Small intestine (tissue), 7 donors: ENCODE measurements around the gene SP140. TPM values are rescaled to one million over a fixed set of nuclear protein-coding genes. Genes with fewer than 3 reads are reported as not detected.

Experiments used
- DNase-seq, 2 donors: peaks; one replicate each; pipeline versions ENCODE4 v3.0.0 to v3.0.0-alpha.2; 2013
- FAIRE-seq: peaks from 2 replicates; lab custom pipeline; 2012; peaks lifted over from hg19 to GRCh38; lab: Jason Lieb, UNC
- H3K27ac ChIP-seq, 3 donors: one replicate each; pipeline ENCODE4 v1.5.1; 2013; ENCODE audit warnings: low read length in 2 of 3, mild to moderate bottlenecking in 2 of 3, control low read depth in 1 of 3, inconsistent platforms in 1 of 3, low read depth in 1 of 3, moderate library complexity in 1 of 3
- H3K27me3 ChIP-seq, 3 donors: one replicate each; pipeline ENCODE4 v1.6.1; 2013; ENCODE audit warnings: low read length in 3 of 3, inconsistent platforms in 1 of 3; ENCODE audit not compliant: control insufficient read depth in 3 of 3, insufficient read depth in 3 of 3
- H3K36me3 ChIP-seq, 3 donors: one replicate each; pipeline ENCODE4 v1.6.1; 2013; ENCODE audit warnings: low read length in 3 of 3, inconsistent platforms in 1 of 3, low read depth in 1 of 3, mild to moderate bottlenecking in 1 of 3, moderate library complexity in 1 of 3; ENCODE audit not compliant: control insufficient read depth in 3 of 3, insufficient read depth in 2 of 3
- H3K4me1 ChIP-seq, 3 donors: one replicate each; pipeline ENCODE4 v1.6.1; 2013; ENCODE audit warnings: low read length in 2 of 3, inconsistent platforms in 1 of 3, low read depth in 1 of 3, mild to moderate bottlenecking in 1 of 3, moderate library complexity in 1 of 3; ENCODE audit not compliant: control insufficient read depth in 3 of 3, insufficient read depth in 2 of 3
- H3K4me3 ChIP-seq, 3 donors: one replicate each; pipeline ENCODE4 v1.5.1; 2013; ENCODE audit warnings: low read length in 3 of 3, control low read depth in 1 of 3, inconsistent platforms in 1 of 3, low read depth in 1 of 3, mild to moderate bottlenecking in 1 of 3, moderate library complexity in 1 of 3
- H3K9me3 ChIP-seq, 2 donors: one replicate each; pipeline ENCODE4 v1.6.1; 2013; ENCODE audit warnings: low read depth in 1 of 2, low read length in 1 of 2; ENCODE audit not compliant: control insufficient read depth in 2 of 2, insufficient read depth in 1 of 2
- WGBS, 3 donors: extraction: QIAGEN DNeasy Blood & Tissue Kit; methylation state at CpG; one replicate each; pipeline ENCODE4 v1.1.7; 2013; 5-methylcytosine and 5-hydroxymethylcytosine counted together
- polyA plus RNA-seq, 4 donors: library from polyadenylated mRNA; stranded (reverse) in 3 of 4; unstranded in 1 of 4; fragments of 200-250 nt in 3 of 4; fragments of 120-200 nt in 1 of 4; gene quantifications; one replicate each; pipeline versions ENCODE4 v1.2.1 to v1.2.3, GENCODE V29; 2013
- donor health status: healthy with polysubstance abuse.
- donor health status: control.
- donor health status: control.
- donor health status: Bipolar disorder and iron deficiency.
- donor health status: healthy.

SP140 gene
- polyA plus RNA-seq, 4 donors, result 1.5 to 3.0 (median 1.5) TPM; not detected in 1

DNA sequence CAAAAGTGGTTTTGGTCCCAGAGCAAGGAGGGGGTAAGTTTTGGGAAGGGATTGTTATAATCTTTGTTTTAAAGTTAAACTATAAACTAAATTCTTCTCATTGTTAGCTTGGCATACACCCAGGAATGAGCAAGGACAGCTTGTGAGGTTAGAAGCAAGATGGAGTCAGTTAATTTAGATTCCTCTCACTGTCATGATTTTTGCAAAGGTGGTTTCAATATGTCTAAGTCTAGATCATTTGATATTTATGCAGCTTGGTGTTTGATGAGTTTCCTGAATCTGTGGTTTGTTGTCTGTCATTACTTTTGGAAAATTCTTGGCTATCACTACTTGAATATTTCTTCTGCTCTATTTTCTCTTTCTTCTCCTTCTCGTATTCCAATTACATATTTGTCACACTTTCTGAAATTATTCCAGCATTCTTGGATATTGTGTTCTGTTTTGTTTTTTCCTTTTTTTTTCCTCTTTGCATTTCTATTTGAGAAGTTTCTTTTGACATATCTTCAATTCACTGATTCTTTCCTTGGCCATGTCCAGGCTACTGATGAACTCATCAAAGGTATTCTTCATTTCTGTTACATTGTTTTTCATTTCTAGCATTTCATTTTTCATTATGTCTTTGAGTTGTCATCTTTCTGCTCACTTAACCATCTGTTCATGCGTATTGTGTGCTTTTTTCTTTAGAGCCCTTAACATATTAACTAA lies 5.1 kb downstream of the SP140 start:
- Histone ChIP-seq H3K36me3 (no peaks in the 10 kb centered on the region), H3K9me3 (peaks cover 0 to 9% of the 10 kb centered on the region in 2 donors), H3K4me3 (no peak overlapping the region), H3K27me3 (no peaks in the 10 kb centered on the region), H3K4me1 (no peaks in the 10 kb centered on the region), H3K27ac (no peak overlapping the region)
- FAIRE-seq (no peak), DNase-seq (no peak)
- WGBS, 3 donors, result 81 to 88% (median 86%) methylated on average over 2 of the region's 2 CpGs

- FAIRE-seq, result no peak
- Histone ChIP-seq H3K4me1 (no peaks in the 10 kb centered on the region), H3K36me3 (no peaks in the 10 kb centered on the region), H3K27ac (no peak overlapping the region), H3K27me3 (no peaks in the 10 kb centered on the region), H3K4me3 (no peak overlapping the region), H3K9me3 (peaks cover 0 to 9% of the 10 kb centered on the region in 2 donors)
- 54 to 70% (median 66%) methylated on average over 3 of the region's 3 CpGs for WGBS, 3 donors
- DNase-seq, result no peak
These were observed 5.7 kb downstream of the SP140 start for GRCh38 chr2:230231251-230231650.

DNA sequence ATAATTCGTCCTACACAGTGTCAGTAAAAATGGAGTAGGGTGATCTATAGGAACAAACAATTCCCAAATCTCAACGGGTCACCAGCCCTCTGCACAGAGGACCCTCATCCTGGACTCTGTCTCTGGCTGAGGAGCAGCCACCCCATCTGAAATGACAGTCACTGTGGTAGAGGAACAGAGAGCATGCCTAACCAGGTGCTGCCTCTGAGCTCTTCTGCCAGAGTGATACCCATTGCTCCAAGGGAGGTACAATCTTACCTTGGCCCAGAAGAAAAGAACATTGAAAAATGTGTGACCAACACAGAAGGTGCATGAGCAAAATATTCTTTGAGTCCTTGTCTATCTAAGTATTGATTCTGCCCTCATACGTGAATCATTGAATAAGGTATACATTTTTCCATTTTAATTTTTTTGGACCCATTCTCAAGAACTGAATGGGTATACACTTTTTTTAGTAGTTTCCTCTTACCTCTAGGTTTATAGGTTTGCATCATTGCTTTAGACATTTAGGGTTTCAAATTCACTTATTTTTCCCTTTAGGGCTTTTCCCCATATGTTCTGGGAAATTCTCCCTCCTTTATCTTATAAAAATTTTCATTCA lies 8.7 kb downstream of the SP140 start:
- DNase-seq (no peak), FAIRE-seq (no peak)
- Histone ChIP-seq H3K9me3 (peaks cover 0 to 9% of the 10 kb centered on the region in 2 donors), H3K4me1 (no peaks in the 10 kb centered on the region), H3K27ac (no peak overlapping the region), H3K36me3 (peaks cover 0 to 2% (median 0%) of the 10 kb centered on the region in 3 donors), H3K4me3 (no peak overlapping the region), H3K27me3 (no peaks in the 10 kb centered on the region)
- WGBS, 3 donors, result 65 to 82% (median 75%) methylated on average over 3 of the region's 3 CpGs

GRCh38 chr2:230234845-230235244 lies 9.3 kb downstream of the SP140 start:
- H3K27ac ChIP-seq, result no peak overlapping the region
- peaks cover 0 to 9% of the 10 kb centered on the region in 2 donors for H3K9me3 ChIP-seq
- no peaks in the 10 kb centered on the region for H3K27me3 ChIP-seq
- H3K4me1 ChIP-seq, result no peaks in the 10 kb centered on the region
- H3K4me3 ChIP-seq, result no peak overlapping the region
- DNase-seq, result no peak
- WGBS, 3 donors, result 75 to 80% (median 75%) methylated on average over 3 of the region's 3 CpGs
- FAIRE-seq, result no peak
- H3K36me3 ChIP-seq, result peaks cover 0 to 2% (median 0%) of the 10 kb centered on the region in 3 donors

DNA sequence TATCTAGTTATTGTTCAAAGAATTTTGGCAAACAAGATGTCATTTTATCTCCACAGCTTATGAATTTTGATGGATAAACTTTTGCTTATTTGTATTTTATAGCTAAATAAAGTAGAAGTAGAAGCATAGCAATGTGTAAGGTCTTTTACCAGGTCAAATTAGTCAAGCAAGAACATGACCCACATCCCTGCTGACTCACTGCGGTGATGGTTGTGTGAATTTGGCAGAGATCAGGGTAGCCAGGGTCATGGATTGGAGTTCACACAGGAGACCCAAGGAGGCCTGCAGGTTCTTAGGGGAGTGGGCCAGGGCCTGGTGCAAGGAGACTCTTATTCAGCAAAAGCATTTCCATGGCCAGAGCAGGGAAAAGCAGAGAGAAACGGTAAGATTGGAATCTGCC lies 18.7 kb downstream of the SP140 start:
- Histone ChIP-seq H3K27ac (no peak overlapping the region), H3K9me3 (no peaks in the 10 kb centered on the region), H3K36me3 (no peaks in the 10 kb centered on the region), H3K27me3 (peaks cover 0 to 2% (median 0%) of the 10 kb centered on the region in 3 donors), H3K4me3 (no peak overlapping the region), H3K4me1 (no peaks in the 10 kb centered on the region)
- no peak for FAIRE-seq
- WGBS, 3 donors, result 92 to 98% (median 96%) methylated on average over 2 of the region's 2 CpGs
- DNase-seq, result no peak

GRCh38 chr2:230246206-230246605 lies 20.7 kb downstream of the SP140 start:
- WGBS, 3 donors, result 76 to 80% (median 80%) methylated on average over 3 of the region's 3 CpGs
- no peak overlapping the region for H3K27ac ChIP-seq
- H3K4me1 ChIP-seq, result no peaks in the 10 kb centered on the region
- H3K4me3 ChIP-seq, result no peak overlapping the region
- no peak for FAIRE-seq
- H3K36me3 ChIP-seq, result no peaks in the 10 kb centered on the region
- no peaks in the 10 kb centered on the region for H3K9me3 ChIP-seq
- no peak for DNase-seq
- H3K27me3 ChIP-seq, result peaks cover 0 to 6% (median 0%) of the 10 kb centered on the region in 3 donors

- Histone ChIP-seq H3K9me3 (no peaks in the 10 kb centered on the region), H3K4me1 (no peaks in the 10 kb centered on the region), H3K27me3 (peaks cover 0 to 4% (median 0%) of the 10 kb centered on the region in 3 donors), H3K36me3 (no peaks in the 10 kb centered on the region), H3K27ac (no peak overlapping the region), H3K4me3 (no peak overlapping the region)
- DNase-seq, result no peak
- FAIRE-seq, result no peak
- 91 to 96% (median 94%) methylated on average over 2 of the region's 2 CpGs for WGBS, 3 donors
These were observed 24.7 kb downstream of the SP140 start for GRCh38 chr2:230250231-230250630.

DNA sequence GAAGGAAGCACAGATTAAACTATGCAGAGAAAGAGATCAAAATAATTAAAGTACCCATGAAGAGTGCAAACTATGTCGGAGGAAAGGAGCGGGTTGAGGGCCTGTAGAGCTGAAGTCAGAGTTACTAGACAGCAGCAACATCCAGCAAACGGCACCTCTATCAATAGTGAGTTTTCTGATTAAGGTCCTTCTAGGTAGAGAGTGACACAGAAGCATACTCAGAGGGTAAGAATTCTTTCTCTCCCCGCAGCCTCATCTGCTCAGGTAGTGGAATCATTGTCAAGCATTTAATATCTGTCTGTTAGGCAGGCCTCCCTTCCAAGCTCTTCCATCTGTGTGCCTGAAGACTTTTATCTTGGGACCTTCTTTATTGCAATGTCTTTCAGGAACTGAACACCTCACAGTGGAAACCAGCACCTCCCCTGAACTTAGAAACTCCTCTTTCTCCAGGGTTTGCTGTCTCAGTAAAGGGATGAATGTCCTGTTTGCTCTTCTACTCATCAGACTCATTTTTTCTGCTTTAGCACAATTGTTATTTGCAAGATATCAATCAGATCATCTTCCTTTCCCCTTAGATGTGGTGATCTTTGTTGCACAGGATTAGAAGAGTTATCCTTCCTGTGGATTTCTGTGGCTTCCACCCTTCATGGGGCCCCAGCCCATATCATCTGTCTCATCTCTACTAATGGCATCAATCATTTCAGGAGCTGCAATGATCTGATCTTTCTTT lies 28.8 kb downstream of the SP140 start:
- FAIRE-seq, result no peak
- no peak for DNase-seq
- Histone ChIP-seq H3K4me3 (no peak overlapping the region), H3K36me3 (no peaks in the 10 kb centered on the region), H3K27me3 (peaks cover 0 to 4% (median 0%) of the 10 kb centered on the region in 3 donors), H3K9me3 (no peaks in the 10 kb centered on the region), H3K4me1 (no peaks in the 10 kb centered on the region), H3K27ac (no peak overlapping the region)
- WGBS, 3 donors, result 76 to 84% (median 76%) methylated on average over 4 of the region's 4 CpGs
